DOHH2 (cell line): ENCODE data around the gene PDXDC1.
"Not testable (repeated sequence)": the region's sequence is repeated elsewhere in the genome, so short reads cannot be mapped to it uniquely, and the experiment has no call there.

Experiments
- H3F3A ChIP-seq: fragments of 200-600 bp; sonication (generic), shearing (Covaris generic); 2 replicates; pipeline ENCODE4 v1.6.0; 2016; ENCODE audit warnings: antibody characterized with exemption, mild to moderate bottlenecking; ENCODE audit not compliant: control insufficient read depth, insufficient read depth
- H3K27ac ChIP-seq: fragments of 200-600 bp; sonication (generic); 2 replicates; pipeline ENCODE4 v1.5.1; 2014; ENCODE audit warnings: low read depth, mild to moderate bottlenecking, low read length, moderate library complexity
- H3K27me3 ChIP-seq: fragments of 200-600 bp; sonication (generic); 2 replicates; pipeline ENCODE4 v1.6.1; 2014; ENCODE audit warnings: mild to moderate bottlenecking, low read length, mixed read lengths; ENCODE audit not compliant: control insufficient read depth
- H3K36me3 ChIP-seq: fragments of 200-600 bp; sonication (generic); 2 replicates; pipeline ENCODE4 v1.6.1; 2014; ENCODE audit warnings: mild to moderate bottlenecking, low read length, moderate library complexity, mixed read lengths; ENCODE audit not compliant: control insufficient read depth
- H3K4me1 ChIP-seq: fragments of 200-600 bp; sonication (generic); 2 replicates; pipeline ENCODE4 v1.6.1; 2014; ENCODE audit warnings: mild to moderate bottlenecking, low read length, mixed read lengths; ENCODE audit not compliant: control insufficient read depth
- H3K4me2 ChIP-seq: fragments of 200-600 bp; sonication (generic); 2 replicates; pipeline ENCODE4 v1.6.0; 2014; ENCODE audit warnings: mild to moderate bottlenecking, low read length, moderate library complexity
- H3K4me3 ChIP-seq: fragments of 200-600 bp; sonication (generic); 2 replicates; pipeline ENCODE4 v1.5.1; 2014; ENCODE audit warnings: mild to moderate bottlenecking, low read length, mixed read lengths
- H3K79me2 ChIP-seq: fragments of 200-600 bp; sonication (generic); 2 replicates; pipeline ENCODE4 v1.6.1; 2014; ENCODE audit warnings: mild to moderate bottlenecking, low read length, mixed read lengths; ENCODE audit not compliant: control insufficient read depth
- H3K9me2 ChIP-seq: fragments of 200-600 bp; sonication (generic); replicated peaks from 2 replicates; pipeline ENCODE4 v1.6.1; 2014; ENCODE audit warnings: mild to moderate bottlenecking, low read length, mixed read lengths; ENCODE audit not compliant: control insufficient read depth
- H3K9me3 ChIP-seq: fragments of 200-600 bp; sonication (generic); 2 replicates; pipeline ENCODE4 v1.6.1; 2014; ENCODE audit warnings: antibody characterized with exemption, low read length, mixed read lengths; ENCODE audit not compliant: control insufficient read depth, insufficient read depth
- H4K20me1 ChIP-seq: fragments of 200-600 bp; sonication (generic); 2 replicates; pipeline ENCODE4 v1.6.0; 2014; ENCODE audit warnings: low read depth, mild to moderate bottlenecking, antibody characterized with exemption, low read length, moderate library complexity; ENCODE audit not compliant: control insufficient read depth, insufficient read depth
- CTCF ChIP-seq: fragments of 200-600 bp; sonication (generic); IDR thresholded peaks from one replicate; pipeline ENCODE4 v1.5.1; 2014; ENCODE audit warnings: antibody characterized with exemption, mild to moderate bottlenecking, low read depth, low read length; ENCODE audit not compliant: poor library complexity, severe bottlenecking
- EZH2phosphoT487 ChIP-seq: fragments of 200-600 bp; sonication (generic); IDR thresholded peaks from 2 replicates; pipeline ENCODE4 v1.6.1; 2017; ENCODE audit warnings: borderline replicate concordance, mild to moderate bottlenecking, antibody characterized with exemption, low read length, moderate library complexity, mixed read lengths

PDXDC1 gene

GRCh38 chr16:15044286-15044685, 69.5 kb downstream of the PDXDC1 start:
- no peaks in the 10 kb centered on the region for H3K4me1 ChIP-seq
- H3K4me2 ChIP-seq: no peak overlapping the region
- H3K36me3 ChIP-seq: peaks cover 12% of the 10 kb centered on the region
- no peaks in the 10 kb centered on the region for H3K79me2 ChIP-seq
- no peak overlapping the region for H3K4me3 ChIP-seq
- no peaks in the 10 kb centered on the region for H3K27me3 ChIP-seq
- H3K27ac ChIP-seq: no peak overlapping the region
- H4K20me1 ChIP-seq: no peaks in the 10 kb centered on the region
- H3K9me3 ChIP-seq: no peaks in the 10 kb centered on the region
- no peaks in the 10 kb centered on the region for H3K9me2 ChIP-seq
- no peaks in the 10 kb centered on the region for H3F3A ChIP-seq
- TF ChIP-seq CTCF (no peak), EZH2phosphoT487 (no peak)

GRCh38 chr16:15045270-15045669, 70.4 kb downstream of the PDXDC1 start:
- H3K9me2 ChIP-seq, H4K20me1 ChIP-seq, H3K4me3 ChIP-seq, H3K79me2 ChIP-seq, H3K4me1 ChIP-seq, H3K9me3 ChIP-seq, H3F3A ChIP-seq, H3K27ac ChIP-seq, H3K27me3 ChIP-seq, H3K4me2 ChIP-seq, H3K36me3 ChIP-seq: not testable (repeated sequence)

- H3K9me2 ChIP-seq: no peaks in the 10 kb centered on the region
- no peaks in the 10 kb centered on the region for H3K4me1 ChIP-seq
- TF ChIP-seq EZH2phosphoT487: no peak
- no peak for TF ChIP-seq CTCF
- H3K4me3 ChIP-seq: no peak overlapping the region
- H4K20me1 ChIP-seq: no peaks in the 10 kb centered on the region
- no peaks in the 10 kb centered on the region for H3K36me3 ChIP-seq
- no peak overlapping the region for H3K4me2 ChIP-seq
- H3K79me2 ChIP-seq: no peaks in the 10 kb centered on the region
- no peaks in the 10 kb centered on the region for H3K9me3 ChIP-seq
- H3K27ac ChIP-seq: no peak overlapping the region
- no peaks in the 10 kb centered on the region for H3F3A ChIP-seq
- no peaks in the 10 kb centered on the region for H3K27me3 ChIP-seq
Observed at GRCh38 chr16:15046692-15047376, 72.0 kb downstream of the PDXDC1 start.

GRCh38 chr16:15049581-15050180, 74.9 kb downstream of the PDXDC1 start:
- Histone ChIP-seq H3K27ac (no peak overlapping the region), H3K9me2 (no peaks in the 10 kb centered on the region), H3K79me2 (peaks cover 9% of the 10 kb centered on the region), H3K36me3 (no peaks in the 10 kb centered on the region), H3K4me3 (no peak overlapping the region), H4K20me1 (no peaks in the 10 kb centered on the region), H3K4me2 (no peak overlapping the region), H3K9me3 (no peaks in the 10 kb centered on the region), H3K27me3 (no peaks in the 10 kb centered on the region), H3K4me1 (peaks cover 4% of the 10 kb centered on the region), H3F3A (no peaks in the 10 kb centered on the region)
- TF ChIP-seq EZH2phosphoT487 (no peak), CTCF (no peak)

GRCh38 chr16:15050440-15050839, 75.6 kb downstream of the PDXDC1 start:
- peaks cover 17% of the 10 kb centered on the region for H3K79me2 ChIP-seq
- H3K4me1 ChIP-seq: peaks cover 11% of the 10 kb centered on the region
- not testable (repeated sequence) for H3K4me3 ChIP-seq, H4K20me1 ChIP-seq, H3K9me3 ChIP-seq, H3K27ac ChIP-seq, H3K9me2 ChIP-seq, H3K4me2 ChIP-seq, H3K36me3 ChIP-seq, H3K27me3 ChIP-seq, H3F3A ChIP-seq
